COLO829 (cell line): ENCODE data around the gene AGPAT1.
A peak's percentile ranks its signal among the peaks of the same experiment; 100 is the strongest.

ENCODE experiments used
- DNase-seq: peaks from one replicate; pipeline ENCODE4 v3.0.0; 2012; ENCODE audit warnings: low spot score

The AGPAT1 gene

DNA sequence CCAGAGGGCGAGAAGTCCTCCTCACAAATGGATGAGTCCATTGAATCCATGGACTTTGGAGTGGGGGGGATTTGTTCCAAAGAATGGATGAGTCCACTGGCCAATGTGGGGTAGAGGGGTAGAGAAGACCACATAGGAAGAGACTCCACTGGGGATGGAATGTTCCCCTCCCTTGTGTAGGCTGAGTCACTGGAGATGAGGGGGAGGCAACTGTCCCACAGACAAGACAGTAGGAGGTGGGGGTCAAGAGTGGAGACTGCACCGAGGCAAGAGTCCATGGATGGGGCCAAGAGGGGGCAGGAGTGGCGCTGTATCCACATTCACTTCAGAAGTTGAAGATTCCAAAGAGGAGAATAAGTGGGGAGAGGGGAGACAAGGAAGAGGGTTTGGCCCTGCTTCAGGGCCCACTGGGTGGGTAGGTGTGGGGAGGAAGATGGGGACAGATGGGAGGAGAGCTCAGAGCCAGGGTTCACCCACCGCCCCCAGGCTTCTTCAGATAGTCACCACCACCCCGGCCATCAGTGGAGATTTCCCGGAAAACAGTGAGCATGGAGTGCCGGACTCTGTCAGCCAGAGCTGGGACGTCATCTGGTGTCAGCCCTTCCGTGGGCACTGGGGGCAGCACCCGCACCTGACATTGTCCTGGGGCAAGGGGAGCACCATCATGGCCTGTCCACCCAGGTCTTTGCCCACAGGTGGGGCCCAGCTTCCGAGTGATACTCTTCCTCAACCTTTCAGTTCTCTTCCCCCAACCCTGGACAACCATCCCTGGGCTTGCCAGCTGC is 6.9 kb downstream of the AGPAT1 start:
- DNase-seq = no peak

DNA sequence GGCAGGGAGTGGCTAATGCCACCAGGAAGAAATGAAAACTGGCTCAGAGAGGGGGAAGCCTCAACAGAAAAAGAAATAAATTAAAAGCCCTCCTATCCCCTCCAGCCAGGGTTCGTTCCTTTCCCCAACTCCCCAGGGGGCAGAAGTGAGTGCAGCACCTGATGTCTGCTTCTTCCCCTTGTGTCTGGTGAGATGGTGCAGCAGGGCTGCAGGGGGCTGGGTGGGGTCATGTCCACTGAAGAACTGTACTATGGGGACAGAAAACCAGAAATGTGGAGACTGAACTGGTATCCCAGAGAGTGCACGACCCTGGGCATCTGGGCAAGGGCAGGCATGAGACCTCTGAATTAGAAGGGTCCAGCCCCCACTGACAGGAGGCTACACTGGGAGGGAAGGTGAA is 7.5 kb downstream of the AGPAT1 start:
- DNase-seq = no peak

DNA sequence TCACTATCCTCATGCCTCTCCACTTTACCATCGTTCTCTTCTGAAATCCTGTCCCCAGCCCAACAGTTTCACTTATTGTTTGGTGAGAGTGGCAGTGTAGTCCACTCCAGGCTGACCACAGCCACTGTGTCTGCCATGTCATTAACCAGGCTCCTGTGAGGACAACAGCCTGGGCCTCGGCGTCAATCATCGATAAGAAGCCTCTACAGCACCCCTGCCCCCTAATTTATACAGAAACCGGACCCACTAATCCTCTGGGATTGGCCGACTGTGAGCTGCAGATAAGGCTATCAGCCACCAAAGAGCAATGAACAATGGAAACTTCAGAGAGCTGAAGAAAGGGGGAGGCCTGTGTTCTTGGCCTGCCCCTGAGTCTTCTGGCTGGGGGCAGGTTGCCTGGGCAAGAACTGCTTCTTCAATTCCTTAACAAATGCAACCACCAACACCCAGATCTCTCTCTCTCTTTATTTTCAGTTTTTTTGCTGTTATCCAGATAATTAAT is 8.1 kb downstream of the AGPAT1 start:
- DNase-seq = no peak

DNA sequence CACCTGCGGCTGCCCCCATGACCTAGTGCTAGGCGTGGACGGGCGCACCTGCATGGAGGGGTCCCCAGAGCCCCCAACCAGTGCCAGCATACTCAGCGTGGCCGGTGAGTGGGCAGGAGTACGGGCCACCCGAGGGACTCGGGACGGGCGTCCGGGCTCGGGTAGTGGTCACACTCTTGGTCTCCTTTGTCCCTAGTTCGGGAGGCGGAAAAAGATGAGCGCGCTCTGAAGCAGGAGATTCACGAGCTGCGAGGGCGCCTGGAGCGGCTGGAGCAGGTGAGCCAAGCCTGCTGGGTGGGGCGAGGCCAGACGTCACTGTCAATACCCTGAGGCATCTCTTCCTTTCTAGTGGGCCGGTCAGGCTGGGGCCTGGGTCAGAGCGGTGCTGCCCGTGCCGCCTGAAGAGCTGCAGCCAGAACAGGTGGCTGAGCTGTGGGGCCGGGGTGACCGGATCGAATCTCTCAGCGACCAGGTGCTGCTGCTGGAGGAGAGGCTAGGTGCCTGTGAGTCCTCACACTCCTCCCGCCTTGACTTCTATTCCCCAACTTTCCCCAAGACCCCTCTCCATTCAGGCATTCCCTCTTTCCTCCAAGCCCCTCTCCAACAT is 8.6 kb downstream of the AGPAT1 start:
- no peak for DNase-seq

DNA sequence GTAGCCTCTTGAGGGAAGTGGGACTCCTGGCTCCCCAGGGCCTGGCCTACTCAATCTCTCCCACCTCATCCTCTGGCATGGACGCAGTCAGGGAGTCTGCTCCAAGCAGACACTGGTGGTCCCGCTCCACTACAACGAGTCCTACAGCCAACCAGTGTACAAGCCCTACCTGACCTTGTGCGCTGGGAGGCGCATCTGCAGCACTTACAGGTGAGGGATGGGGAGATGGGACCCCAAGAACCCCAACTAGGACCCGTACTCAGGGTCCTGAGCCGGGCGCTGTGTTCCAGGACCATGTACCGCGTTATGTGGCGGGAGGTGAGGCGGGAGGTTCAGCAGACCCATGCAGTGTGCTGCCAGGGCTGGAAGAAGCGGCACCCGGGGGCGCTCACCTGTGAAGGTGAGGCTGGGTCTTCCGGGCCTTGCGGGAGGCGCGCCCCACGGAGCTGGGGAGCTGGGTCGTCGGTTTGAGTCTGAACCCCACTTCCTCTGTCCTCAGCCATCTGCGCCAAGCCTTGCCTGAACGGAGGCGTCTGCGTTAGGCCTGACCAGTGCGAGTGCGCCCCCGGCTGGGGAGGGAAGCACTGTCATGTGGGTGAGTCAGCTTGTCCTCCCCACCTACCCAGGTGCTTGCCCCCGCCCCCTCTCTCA is 9.3 kb downstream of the AGPAT1 start:
- no peak for DNase-seq

DNA sequence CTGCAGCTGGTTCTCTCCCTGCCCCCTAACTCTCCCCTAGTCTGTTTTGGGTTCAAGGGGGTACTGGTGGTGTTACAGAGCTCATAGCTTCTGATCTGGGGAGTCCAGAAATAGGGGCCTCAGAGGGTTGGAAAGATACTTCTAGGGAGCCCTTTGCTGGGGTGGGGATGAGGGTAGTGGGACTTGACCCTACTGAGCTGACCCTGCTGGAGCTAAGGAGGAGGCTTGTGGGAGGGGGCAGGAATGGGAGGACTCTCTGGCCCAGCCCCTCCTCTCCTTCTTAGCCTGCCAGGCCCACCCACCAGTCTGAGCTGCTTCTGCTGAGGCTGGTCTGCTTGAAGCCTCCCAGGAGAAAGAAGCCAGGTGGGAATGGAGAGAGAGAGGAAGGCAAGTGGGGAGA is 11.6 kb downstream of the AGPAT1 start, which contains the start of gene EGFL8:
TSS of gene EGFL8 (plus strand) at position 301 of the 400 bp plus-strand sequence. CDS start 1,571 bp downstream, outside the sequence.
- DNase-seq = no peak

DNA sequence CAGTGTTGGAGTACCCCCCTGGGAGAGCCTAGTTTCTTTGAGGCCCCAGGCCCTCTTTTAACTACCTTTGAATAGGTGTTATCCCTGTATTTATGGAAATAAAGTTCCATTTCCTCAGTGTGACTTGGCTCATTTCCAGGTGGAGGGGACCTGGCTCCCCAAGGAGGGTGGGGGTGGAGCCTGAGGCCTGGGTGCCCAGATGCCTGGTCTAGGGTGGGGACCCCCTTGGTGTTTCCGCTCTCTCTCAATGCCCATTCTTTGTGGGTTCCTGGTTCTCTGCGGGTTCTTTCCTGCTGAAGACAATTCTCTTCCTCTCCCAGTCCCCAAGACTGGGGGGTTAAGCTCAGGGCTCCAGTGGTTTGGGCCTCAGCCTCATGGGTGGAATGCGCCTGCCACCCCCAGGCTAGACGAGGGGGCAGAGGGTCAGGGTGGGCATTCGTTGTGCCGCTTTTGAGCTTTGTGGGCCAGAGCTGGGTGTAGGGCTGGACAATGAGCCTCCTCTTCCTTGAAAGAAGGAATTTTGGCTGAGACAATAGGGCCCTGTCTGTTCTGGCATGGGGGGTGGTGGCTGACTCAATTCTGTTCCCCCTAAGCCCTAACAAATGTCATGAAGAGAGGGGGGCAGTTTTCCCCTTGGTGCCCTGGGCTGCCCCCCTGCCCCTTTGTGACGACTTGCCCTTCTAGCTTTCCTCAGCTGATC is 12.2 kb downstream of the AGPAT1 start:
- peak; percentile 97 for DNase-seq

DNA sequence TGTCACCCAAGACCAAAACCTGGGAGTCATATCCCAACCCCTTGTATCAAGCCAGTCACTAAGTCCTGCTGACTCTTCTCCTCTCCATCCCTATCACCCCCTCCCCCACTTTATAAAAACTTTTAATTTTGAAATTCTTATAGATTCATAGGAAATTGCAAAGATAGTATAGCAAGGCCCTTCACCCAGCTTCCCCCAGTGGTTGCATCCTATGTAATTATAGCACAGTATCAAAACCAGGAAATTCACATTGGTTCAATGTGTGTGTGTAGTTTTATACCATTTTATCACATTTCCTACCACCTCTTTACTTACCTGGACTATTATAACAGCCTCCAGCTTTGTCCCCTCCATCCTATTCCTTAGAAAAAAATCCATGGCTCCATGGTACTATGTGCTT is 17.8 kb downstream of the AGPAT1 start:
- no peak for DNase-seq

DNA sequence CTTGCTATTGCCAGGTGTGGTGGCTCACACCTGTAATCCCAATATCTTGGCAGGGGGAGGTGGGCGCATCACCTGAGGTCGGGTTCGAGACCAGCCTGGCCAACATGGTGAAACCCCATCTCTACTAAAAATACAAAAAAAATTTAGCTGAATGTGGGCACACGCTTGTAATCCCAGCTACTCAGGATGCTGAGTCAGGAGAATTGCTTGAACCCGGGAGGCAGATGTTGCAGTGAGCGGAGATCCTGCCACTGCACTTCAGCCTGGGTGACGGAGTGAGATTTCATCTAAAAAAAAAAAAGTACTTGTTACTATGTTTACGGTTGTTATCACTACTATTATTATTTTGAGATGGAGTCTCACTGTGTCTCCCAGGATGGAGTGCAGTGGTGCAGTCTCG is 19.0 kb downstream of the AGPAT1 start:
- DNase-seq = no peak

DNA sequence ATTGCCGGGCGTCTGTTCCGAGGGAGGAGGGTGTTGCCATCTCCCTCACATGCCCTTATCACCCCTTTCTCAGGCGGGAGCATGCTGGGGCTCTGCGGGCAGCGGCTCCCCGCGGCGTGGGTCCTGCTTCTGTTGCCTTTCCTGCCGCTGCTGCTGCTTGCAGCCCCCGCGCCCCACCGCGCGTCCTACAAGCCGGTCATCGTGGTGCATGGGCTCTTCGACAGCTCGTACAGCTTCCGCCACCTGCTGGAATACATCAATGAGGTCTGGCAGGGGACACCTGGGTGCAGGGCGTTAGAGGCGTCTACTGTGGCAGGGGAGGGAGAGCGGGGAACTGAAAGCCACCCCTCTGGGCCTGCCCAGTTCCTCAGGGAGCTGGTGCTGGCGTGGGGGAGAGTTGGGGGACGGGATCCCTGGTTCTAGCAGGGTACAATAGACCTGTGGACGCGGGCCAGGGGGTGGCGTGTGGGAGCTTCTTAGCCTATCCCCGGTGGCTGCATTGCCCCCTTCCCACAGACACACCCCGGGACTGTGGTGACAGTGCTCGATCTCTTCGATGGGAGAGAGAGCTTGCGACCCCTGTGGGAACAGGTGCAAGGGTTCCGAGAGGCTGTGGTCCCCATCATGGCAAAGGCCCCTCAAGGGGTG is 21.2 kb downstream of the AGPAT1 start:
- peak; percentile 50 for DNase-seq

DNA sequence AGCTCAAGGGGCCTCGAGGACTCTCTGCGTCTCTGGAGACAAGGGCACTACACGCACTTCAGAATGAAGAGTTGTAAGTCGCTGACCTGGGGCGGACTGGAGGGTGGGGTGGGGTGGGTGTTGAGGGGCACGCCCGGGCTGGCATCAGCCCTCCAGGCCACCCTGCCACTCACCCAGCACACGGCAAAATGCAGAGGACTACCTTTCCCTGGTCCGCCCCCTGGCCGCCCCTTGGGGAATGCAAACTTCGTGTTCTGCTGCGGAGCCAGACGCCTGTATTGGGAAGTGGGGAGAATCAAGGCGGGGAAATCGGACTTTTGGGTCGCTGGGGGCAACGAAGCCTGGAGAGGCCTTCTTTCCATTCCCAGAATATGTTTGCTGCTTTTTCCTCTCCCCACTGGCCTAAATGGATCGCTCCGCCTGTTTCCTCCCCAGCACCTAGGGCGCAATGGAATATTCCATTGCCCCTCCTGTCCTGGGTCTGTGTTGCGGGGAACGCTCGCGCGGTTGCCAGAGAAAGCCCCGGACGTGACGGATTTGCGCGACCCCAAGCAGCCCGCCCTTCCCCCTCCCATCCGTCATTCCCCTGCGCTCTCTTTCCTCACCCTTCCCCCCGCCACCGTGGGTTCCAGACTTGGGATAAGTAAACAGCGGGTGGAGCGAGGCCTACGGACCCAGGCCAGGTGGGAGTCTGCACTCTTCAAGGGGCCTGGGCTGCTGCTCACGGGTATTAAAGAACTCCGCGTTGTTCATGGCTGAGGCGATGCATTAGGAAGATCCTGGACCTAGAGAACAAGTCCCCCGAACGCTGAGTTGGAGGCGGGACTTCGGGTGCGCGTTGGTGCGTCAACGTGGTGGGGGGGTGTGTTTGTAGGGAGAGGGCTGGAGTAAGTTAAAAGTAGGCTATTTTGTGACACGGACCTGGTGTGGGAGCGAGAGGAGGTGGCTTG is 22.0 kb downstream of the AGPAT1 start, which contains the start of gene PPT2:
TSS of gene PPT2 (plus strand) at position 578 of the 950 bp plus-strand sequence. CDS start 454 bp downstream, outside the sequence.
- DNase-seq = peak; percentile 78

DNA sequence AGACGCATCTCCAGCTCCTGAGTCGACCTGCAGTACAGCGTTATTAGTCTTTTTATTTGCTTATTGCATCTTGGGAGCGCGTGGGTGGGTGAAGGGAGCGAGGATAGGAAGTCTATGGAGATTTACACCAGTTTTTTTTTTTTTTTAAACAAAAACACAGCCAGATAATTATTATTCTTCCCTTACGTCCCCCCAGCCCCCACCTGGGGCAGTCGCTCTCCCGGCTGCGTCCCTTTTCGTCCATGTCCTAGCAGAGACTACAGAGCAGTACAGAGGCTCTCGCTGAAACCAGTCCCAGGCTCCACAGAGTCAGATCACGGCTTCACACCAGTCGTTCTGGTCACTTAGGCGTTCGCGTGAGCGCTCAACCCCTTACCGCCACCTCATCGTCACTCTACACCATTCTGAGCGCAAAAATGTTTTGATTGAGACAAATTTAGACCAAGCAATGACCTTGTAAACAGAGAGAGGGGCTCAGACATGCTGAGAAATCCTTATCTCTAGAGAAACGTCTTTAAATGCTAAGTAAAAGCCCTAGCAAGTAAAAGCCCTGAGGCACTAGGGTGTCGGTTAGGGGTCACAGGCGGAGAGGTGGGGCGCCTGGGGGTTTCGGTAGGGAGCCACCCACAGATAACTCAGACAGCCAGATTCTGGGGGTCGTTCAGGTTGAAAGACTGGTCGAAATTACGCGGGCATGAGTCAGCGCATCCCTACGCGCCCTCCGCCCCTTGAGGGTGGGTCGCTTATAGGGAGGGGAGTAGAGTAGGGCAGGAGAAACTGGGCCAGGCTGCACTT is 22.9 kb downstream of the AGPAT1 start:
- no peak for DNase-seq

DNA sequence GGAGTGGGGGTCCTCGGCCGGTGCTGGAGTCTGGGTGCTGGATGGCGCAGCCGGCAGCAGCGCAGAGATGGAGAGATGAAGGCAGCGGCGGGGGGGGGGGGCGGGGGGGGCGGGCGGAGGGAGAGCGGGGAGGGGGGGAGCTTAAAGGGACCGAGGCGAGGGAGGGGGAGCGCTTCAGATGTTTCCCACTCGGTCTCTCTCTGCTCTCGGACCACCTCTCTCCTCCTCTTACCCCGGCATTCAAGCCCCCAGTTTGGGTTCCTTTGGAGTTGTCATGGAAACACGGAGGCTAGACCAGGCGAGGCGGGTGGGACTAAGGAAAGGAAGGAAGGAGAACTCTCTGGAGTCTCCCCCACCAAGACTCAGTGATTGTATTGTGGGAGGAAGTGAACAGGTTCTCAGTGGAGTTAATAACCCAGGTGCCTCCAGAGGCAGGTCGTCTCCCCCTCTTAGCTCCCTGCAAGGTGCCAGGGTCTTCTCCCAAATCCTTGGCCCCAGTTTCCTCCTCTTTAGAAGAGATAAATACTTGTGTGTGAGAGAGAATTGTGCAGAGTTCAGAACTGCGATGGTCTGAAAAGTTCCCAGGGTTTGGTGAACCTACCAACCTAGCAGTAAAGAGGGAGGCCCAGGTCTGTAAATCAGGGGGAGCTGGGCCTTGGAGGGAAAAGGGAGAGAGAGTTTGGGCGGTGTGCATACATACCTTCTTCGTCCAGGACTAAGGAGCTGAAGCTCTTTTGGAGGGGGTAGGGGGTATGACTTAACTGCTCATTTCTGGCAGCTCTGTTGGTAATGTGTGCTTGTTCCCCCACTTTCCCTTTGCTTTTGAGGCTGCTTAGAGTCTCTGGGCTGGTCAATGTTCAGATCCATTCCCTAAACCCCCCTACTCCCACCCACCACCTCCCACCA is 23.8 kb downstream of the AGPAT1 start, which contains the start of gene PRRT1:
TSS of gene PRRT1 (minus strand) at position 77 of the 906 bp plus-strand sequence. CDS start 112 bp downstream, outside the sequence.
- no peak for DNase-seq

DNA sequence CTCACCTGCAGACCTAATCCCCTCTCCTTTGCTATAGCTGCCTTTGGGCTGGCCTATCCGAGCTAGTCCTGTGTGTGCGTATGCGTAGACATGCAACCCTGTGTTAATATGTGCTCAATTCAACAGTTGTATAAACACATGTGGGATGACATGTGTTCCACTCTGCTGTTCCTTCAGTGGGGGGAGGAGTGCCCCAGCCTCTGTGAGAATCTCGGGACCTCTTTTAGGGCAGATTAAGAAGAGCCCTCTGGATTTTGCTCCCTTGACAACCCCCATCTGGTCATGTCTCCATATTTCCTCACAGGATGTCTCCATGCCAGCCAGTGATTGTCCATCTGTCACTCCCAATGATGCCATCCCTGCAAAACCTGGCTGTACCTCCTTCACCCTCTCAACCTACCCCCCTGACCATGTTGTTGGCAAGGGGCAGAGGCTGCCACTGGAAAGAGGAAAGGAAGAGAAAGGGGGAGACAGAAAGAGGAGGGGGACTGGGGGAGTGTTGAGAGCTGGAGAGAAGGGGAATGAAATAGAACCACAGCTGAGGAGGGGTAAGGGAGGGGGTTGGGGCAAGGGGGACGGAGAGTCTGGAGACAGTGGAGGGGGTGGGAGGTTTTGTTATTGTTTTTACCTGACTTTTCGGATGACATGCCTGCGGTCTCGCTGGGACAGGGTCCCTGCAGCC is 24.6 kb downstream of the AGPAT1 start:
- no peak for DNase-seq

DNA sequence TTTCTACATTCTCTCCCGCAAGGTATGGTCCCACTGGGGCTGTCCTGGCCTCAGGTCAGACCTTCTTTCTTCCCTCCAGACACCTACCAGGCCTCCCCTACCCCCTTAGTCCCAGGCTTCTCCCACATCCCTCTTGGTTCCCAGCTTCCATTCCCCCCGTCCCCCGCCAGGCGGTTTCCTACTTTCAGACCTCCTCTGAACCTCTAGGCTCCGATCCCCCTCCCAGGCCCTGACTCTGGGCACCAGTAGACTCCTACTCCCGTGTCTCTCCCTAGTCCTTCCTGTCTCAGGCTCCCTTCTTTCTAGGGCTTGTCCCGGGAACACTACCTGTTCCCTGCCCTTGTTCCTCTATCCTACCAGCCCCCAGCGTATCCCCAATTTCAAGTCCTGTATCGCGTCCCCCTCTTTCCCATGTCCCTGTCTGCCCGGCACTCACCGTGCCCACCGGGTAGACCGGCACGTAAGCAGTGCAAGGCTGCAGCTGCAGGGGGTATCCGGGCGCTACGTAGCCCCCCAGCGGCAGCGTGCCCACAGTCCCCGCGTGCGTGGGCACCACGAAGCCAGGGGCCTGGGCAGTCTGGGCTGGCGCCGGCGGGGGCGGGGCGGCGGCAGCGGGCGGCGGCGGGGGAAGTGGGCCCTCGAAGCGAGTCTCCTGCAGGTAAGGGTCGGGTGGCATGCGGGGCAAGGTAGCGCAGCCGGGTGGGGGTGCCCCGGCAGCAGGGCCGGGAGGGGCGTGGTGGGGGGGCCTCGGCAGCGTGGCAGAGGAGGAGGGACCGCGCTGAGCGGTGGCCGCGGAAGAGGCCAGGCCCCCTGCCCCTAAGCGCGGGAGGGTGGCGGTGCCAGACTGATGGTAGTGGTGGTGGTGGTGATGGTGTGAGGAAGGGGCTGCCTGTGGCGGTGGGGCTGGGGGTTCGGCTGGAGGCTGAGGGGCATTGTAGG is 25.7 kb downstream of the AGPAT1 start:
- no peak for DNase-seq

DNA sequence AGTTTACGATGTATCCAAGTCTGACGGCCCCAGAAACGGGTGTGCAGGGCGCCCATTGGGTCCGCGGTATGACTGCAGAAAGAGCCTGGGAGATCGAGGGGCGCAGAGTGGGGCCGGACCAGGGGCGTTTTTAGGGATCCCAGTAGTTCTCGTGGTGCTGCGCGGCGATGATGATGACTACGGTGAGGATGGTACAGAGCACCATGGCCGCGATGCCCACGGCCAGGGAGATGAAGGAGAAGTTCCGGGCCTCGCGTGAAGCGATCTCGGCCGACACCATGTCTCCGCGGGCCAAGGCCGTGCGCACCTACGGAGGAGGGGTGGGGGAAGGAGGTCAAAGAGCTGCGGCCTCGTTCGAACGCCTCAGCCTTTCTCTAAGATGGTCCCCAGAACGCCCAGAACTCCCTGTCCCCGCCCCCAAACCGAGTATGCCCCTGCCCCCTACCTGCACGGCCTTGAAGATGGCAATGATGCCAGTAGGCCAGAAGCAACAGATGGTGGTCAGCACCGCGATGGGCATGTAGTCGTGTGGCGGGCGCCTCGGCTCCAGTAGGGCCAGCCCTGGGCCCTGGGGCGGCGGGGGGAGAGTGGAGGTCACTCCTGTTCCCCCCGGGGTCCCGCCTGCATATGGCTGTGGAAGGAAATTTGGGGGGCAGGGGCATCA is 26.7 kb downstream of the AGPAT1 start:
- DNase-seq = no peak
